HFF-Myc (cell line): Measurements from ENCODE around the gene AFAP1.

ENCODE experiments used
- DNase-seq: peaks from one replicate; pipeline ENCODE4 v3.0.0-alpha.2; 2011; ENCODE audit warnings: low read depth; ENCODE audit errors: extremely low read depth
- H3K4me3 ChIP-seq: replicated peaks from 2 replicates; pipeline ENCODE4 v1.5.1; 2011; ENCODE audit warnings: low read depth, mild to moderate bottlenecking, control low read depth, low read length
- CTCF ChIP-seq: IDR thresholded peaks from 2 replicates; pipeline ENCODE4 v1.5.1; 2012; ENCODE audit warnings: mild to moderate bottlenecking, low read depth, low read length, control low read depth; ENCODE audit errors: missing control alignments

AFAP1 gene

DNA sequence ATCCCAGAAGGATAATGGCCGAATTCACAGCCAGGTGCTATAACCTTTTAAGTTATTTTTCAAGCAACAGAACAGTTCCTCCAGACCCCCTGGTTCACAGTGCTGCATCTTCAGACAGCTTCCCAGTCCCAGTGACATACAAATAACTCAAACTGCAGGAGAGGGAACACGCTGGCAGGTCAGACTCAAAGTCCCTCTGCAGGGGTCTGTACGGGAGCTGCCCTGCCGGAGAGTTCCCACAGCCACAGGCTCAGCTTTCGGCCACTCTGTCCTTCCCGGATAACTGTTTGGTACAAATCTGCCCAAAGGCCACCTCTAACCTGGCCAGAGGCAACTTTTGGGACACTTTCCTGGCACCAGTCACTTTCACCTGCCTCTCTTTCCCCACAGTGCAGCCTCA is 230.2 kb downstream of the AFAP1 start:
- TF ChIP-seq CTCF: no peak
- no peak for DNase-seq
- no peak overlapping the region for H3K4me3 ChIP-seq

DNA sequence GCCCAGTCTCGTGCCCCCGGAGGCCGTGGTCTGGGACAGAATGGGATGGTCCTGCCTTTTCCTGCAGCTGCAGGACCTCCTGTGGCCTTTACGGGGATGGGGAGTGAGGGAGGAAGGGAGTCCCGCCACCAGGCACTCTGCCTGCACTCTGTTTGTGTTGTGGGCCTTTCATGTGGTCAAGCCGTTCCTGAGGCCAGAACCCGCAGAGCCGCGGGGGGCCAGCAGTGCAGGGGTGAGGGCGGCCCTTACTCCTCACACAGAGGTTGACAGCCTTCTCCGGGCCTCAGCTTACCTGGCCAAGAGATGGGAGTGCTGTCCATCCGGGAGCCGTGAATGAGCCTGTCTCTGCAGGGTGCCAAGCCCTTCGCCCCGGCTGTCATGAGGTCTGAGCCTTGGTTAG is 230.7 kb downstream of the AFAP1 start:
- TF ChIP-seq CTCF: no peak
- H3K4me3 ChIP-seq: no peak overlapping the region
- no peak for DNase-seq
